VCaP (cell line): Measurements from ENCODE around the gene SLC2A9.
A peak's percentile ranks its signal among the peaks of the same experiment; 100 is the strongest.

Source experiments
- H3K27ac ChIP-seq: fragments of 450-650 bp; 2 replicates; pipeline ENCODE4 v1.5.1; 2017
- TF ChIP-seq, protein P1 (sequence below): fragments of 450-650 bp; conservative IDR thresholded peaks from 2 replicates; pipeline ENCODE4 v1.5.1; 2017; ENCODE audit warnings: mild to moderate bottlenecking, moderate library complexity

Gene SLC2A9

DNA sequence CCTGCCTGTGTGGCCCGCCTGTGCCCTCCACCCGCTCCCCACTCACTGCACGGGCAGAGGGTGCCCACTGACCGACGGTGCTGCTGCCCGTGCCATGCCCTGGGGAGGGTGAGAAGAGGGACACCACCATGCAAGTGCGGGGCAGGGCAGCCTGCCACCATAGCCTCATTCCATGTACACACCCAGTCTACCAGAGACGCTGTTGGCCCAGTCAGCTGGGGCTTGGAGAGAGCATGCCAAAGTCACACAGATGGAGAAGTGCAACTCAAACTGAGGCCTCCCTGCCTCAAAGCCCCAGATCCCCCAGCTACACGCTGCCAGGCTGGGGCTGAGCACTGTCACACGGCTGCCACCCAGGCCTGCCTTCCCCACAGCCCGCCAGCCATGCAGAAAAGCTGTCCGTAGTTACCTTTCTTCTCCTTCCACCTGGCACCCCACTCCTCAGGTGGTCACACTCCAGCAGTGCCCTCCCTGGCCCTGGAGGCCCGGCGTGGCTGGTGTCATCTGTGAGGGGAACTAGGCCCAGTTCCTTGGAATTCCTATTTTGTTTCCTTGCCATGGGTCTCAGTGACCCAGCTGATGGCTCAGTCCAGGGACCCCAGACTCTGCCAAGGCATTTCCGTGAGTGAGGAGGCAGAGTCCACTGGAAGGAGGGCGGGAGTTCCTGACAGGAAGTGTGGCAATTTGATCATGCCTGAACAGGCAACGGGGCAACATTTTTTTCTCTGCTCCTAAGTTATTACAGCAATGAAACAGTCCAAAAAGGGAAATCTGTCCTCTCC is at the start of gene SLC2A9:
TSS of gene SLC2A9 (minus strand) at position 627 of the 782 bp plus-strand sequence. CDS start at position 559, 68 bp downstream.
- TF ChIP-seq, protein P1, sequence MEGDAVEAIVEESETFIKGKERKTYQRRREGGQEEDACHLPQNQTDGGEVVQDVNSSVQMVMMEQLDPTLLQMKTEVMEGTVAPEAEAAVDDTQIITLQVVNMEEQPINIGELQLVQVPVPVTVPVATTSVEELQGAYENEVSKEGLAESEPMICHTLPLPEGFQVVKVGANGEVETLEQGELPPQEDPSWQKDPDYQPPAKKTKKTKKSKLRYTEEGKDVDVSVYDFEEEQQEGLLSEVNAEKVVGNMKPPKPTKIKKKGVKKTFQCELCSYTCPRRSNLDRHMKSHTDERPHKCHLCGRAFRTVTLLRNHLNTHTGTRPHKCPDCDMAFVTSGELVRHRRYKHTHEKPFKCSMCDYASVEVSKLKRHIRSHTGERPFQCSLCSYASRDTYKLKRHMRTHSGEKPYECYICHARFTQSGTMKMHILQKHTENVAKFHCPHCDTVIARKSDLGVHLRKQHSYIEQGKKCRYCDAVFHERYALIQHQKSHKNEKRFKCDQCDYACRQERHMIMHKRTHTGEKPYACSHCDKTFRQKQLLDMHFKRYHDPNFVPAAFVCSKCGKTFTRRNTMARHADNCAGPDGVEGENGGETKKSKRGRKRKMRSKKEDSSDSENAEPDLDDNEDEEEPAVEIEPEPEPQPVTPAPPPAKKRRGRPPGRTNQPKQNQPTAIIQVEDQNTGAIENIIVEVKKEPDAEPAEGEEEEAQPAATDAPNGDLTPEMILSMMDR, result no peak
- H3K27ac ChIP-seq, result no peak within 1 kb of the TSS

DNA sequence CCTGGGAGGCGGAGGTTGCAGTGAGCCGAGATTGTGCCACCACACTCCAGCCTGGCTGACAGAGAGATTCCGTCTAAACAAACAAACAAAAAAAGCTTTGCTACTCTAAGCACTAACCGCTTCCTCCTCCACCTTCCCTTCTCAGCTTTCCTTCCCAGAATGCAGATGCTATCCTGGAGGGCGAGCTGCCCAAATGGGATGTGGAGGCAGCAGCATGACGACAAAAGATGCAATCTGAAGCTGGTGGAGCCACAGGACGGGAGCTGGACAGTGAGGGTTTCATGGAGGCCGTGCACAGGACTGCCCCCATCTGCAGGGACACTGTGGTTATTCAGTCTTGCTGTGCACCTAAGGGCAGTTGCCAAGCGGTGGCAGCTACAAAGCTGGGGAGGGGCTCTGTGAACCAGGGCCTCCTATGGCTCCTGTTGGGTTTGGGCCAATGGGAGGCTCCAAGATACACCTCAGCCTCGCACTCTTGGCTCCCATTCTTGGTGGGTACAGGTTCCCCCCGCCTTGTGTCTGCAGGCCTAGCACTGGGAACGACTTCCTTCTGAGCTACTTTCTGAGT is 47.9 kb upstream of the SLC2A9 start:
- H3K27ac ChIP-seq, result no peak overlapping the region
- TF ChIP-seq, protein P1, result no peak

DNA sequence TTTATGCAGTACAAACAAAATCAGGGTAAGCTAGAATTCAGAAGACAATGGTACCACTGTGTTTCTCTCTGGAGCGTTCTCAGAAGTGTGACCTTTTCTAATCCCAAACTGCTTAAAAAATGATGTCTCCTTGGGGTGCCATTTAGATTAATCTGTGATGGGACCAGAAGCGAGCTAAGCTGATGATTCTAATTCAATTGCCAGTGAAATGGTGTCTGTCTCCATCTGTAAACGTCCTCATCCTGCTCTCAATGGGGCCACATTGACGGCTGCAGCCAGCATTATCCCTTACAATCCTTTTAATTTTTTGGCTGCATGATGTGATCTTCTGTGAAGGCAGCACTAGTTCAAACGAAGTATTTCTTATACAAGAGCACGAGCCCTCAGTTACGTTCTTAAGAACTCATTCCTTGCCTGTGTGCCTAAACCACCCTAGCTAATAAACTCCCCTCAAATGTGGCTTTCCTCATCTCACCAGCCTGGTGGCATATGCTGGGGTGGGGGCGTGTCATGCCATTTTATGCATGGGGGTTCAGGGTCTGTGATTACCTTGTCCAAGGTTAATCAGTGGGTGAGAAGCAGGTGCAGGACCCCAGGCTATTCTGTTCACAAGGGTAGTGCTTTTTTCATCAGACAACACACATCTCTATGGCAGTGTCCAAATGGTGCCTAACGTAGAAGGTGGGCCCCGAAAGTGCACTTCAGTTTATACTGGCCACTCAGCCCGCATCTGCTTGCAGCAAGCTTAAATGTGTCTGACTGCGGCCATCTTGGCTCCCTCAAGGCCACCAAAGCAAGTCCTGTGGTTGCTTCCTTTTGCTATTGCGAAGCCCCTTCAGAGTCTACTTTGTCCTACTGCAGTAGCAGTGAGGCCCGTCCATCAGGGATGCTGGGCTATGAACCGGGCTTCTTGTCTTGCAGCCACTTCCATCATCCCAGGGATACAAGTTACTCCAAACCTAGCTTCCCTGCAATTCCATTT is 45.7 kb upstream of the SLC2A9 start:
- no peak overlapping the region for H3K27ac ChIP-seq
- TF ChIP-seq, protein P1, result no peak

GRCh38 chr4:10066206-10066605 is 44.9 kb upstream of the SLC2A9 start:
- TF ChIP-seq, protein P1, result no peak
- no peak overlapping the region for H3K27ac ChIP-seq

DNA sequence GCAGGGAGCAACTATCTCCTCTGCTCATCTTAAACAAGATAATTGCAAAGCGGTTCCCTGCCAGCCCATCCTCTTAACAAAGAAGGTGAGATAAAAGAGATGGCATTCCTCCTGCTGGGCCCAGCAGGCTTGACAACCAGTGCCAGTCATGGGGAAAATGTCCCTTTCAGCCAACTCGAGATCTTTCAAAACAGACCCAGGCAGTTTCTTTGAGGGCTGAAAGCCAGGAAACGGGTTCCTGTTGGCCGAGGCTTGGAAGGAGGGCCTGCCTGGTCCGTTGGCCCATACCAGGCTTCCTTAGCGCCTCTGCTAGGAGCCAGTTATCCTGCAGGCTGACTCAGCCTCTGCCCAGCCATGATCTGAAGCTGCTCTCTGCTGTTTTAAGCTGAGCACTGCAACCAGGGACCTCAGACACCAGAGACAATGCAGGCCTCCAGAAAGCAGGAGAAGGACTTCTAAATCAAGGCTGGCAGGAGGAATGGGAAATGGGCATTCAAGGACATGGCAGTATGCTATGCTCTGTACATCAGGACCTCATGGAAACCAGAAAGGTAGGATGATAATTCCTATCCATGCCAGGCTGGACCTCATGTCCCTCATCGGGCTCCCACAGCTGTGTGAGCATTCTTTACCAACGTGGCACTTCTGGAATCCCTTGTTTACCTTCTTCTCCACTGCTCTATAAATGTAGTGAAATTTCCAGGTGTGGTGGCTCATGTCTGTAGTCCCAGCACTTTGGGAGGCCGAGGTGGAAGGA is 42.4 kb upstream of the SLC2A9 start:
- TF ChIP-seq, protein P1, result peak; percentile 79
- peak overlapping the region; percentile 38 for H3K27ac ChIP-seq

- TF ChIP-seq, protein P1, result no peak
- no peak overlapping the region for H3K27ac ChIP-seq
Observed at GRCh38 chr4:10061650-10062415, 40.5 kb upstream of the SLC2A9 start.
